Sigmoid colon (tissue), 7 donors: ENCODE data around the gene TNRC18. TPM values are rescaled to one million over a fixed set of nuclear protein-coding genes. Genes with fewer than 3 reads are reported as not detected.

Experiments used
- DNase-seq: peaks from one replicate; pipeline ENCODE4 v3.0.0-alpha.2; 2019
- H3K27ac ChIP-seq, 4 donors: fragments of 200-600 bp; sonication (generic); one replicate each; pipeline ENCODE4 v1.5.1; 2016 to 2019; ENCODE audit warnings: mild to moderate bottlenecking in 1 of 4
- H3K27me3 ChIP-seq, 3 donors: fragments of 200-600 bp; sonication (generic); one replicate each; pipeline ENCODE4 v1.5.1; 2019; ENCODE audit warnings: mild to moderate bottlenecking in 1 of 3
- H3K36me3 ChIP-seq, 4 donors: fragments of 200-600 bp; sonication (generic); one replicate each; pipeline ENCODE4 v1.5.1; 2016 to 2019
- H3K4me1 ChIP-seq, 4 donors: fragments of 200-600 bp; sonication (generic); one replicate each; pipeline ENCODE4 v1.5.1; 2017 to 2019
- H3K4me3 ChIP-seq, 4 donors: fragments of 200-600 bp; sonication (generic); one replicate each; pipeline ENCODE4 v1.5.1; 2017 to 2019; ENCODE audit warnings: mild to moderate bottlenecking in 2 of 4, moderate library complexity in 1 of 4
- H3K9me3 ChIP-seq, 4 donors: fragments of 200-600 bp in 3 of 4; sonication (generic) in 3 of 4; one replicate each; pipeline versions ENCODE4 v1.5.1 to v1.6.1; 2013 to 2019
- CTCF ChIP-seq, 4 experiments: fragments of 450-650 bp in 3 of 4; fragments of 200-600 bp in 1 of 4; IDR thresholded peaks; one replicate each; pipeline ENCODE4 v1.5.1; 2016 to 2019; ENCODE audit warnings: antibody characterized with exemption in 4 of 4, mild to moderate bottlenecking in 3 of 4, moderate library complexity in 2 of 4
- EP300 ChIP-seq, 4 donors: sonication (generic); formaldehyde crosslinking; IDR thresholded peaks; one replicate each; pipeline ENCODE4 v1.6.1; 2017; ENCODE audit warnings: antibody characterized with exemption in 4 of 4
- POLR2A ChIP-seq, 2 donors: fragments of 450-650 bp; IDR thresholded peaks; one replicate each; pipeline ENCODE4 v1.6.1; 2016; ENCODE audit warnings: antibody characterized with exemption in 2 of 2, mild to moderate bottlenecking in 2 of 2, moderate library complexity in 2 of 2
- POLR2AphosphoS5 ChIP-seq, 4 donors: sonication (generic); formaldehyde crosslinking; IDR thresholded peaks; one replicate each; pipeline ENCODE4 v1.6.1; 2017; ENCODE audit warnings: antibody characterized with exemption in 4 of 4
- WGBS, 2 donors: extraction: QIAGEN DNeasy Blood & Tissue Kit; methylation state at CpG; one replicate each; pipeline ENCODE4 v1.1.7; 2013; 5-methylcytosine and 5-hydroxymethylcytosine counted together
- intact Hi-C: fragments of 100-400 bp; cut with DNase I; formaldehyde crosslinking; loops from one replicate; pipeline ENCODE4 v1.15.1; 2023
- polyA plus RNA-seq, 3 donors: library from polyadenylated mRNA; stranded (reverse); fragments of 200-250 nt; gene quantifications; one replicate each; pipeline ENCODE4 v1.2.3, GENCODE V29; 2013
- total RNA-seq, 4 donors: library from RNA; depleted of rRNA; stranded (reverse); fragments of >200 nt; gene quantifications; one replicate each; pipeline ENCODE4 v1.1.0, GENCODE V29; 2016
- donor health status: healthy with polysubstance abuse.
- donor health status: Bipolar disorder and iron deficiency.
- donor health status: healthy.

Gene TNRC18
- total and polyA plus RNA-seq, 7 donors: 12.6 to 187 (median 44.9) TPM

DNA sequence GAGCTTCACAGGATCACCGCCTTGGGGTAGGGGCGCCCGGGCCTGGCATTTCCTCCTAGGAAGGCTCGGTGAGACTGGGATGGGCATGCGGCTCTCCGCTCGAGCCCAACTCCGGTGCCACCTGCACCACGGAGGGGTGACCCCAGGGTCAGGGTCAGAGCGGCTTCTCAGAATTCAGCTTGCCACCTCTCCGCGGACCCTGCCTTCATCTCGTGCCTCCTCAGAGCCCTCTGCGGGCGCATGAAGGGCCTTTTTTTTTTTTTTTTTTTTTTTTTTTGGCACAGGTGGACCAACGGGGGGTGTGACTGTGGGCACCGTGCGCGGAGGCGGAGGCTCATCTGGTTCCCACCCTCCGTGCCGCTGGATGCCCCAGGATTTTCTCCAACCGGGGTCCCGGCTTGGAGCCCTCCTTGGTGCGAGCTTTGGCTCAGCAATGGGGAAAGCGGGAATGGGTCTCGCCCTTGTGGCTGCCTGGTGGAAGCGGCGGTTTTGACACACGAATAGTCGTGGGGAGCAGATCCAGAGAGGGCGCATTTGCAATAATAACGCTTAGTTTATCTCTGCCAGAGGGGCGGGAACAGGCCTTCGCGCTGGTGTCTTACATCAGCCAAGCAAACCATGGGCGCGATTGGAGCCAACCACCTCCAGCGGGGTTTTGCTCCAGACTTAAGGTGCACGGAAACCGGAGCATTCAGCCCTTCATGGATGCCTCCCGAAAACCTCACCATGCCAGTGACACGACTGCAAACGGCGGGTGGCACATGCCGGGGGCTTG lies 5.0 kb upstream of the TNRC18 start:
- TF ChIP-seq POLR2A (IDR thresholded peaks at IDR 0.05) (no peak), POLR2AphosphoS5 (IDR thresholded peaks at IDR 0.05) (peak; percentile 38 to 70 (median 60)), EP300 (IDR thresholded peaks at IDR 0.05) (no peak), CTCF (IDR thresholded peaks at IDR 0.05) (peak in 1 of 4 experiments; percentile 21)

DNA sequence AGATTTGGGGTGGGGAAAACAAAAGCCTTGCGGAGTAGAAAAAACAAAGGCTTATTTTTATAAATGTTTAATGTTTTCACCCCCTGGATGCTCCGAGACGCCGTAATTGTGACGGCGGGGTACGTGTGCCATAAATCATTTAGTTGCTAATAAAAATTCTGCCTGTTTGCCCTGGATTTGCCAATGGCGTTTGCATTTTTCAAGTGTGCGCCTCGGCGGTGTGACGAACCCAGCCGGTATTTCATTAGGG lies 2.5 kb upstream of the TNRC18 start:
- TF ChIP-seq POLR2AphosphoS5 (IDR thresholded peaks at IDR 0.05): peak in 1 of 4 donors; percentile 35
- TF ChIP-seq POLR2A (IDR thresholded peaks at IDR 0.05): no peak
- no peak for TF ChIP-seq EP300 (IDR thresholded peaks at IDR 0.05)
- 0 to 1% methylated on average over 13 of the region's 13 CpGs for WGBS, 2 donors
- Histone ChIP-seq H3K9me3 (no peaks in the 10 kb centered on the region), H3K4me1 (peaks cover 2 to 30% (median 28%) of the 10 kb centered on the region in 4 donors), H3K27ac (peak overlapping the region; percentile 97 to 100 (median 99)), H3K36me3 (no peaks in the 10 kb centered on the region), H3K27me3 (no peaks in the 10 kb centered on the region), H3K4me3 (peak overlapping the region; percentile 74 to 96 (median 91))
- intact Hi-C loops: no loop called here
- DNase-seq: no peak

More for the DNA sequence above, 5.0 kb upstream of the TNRC18 start:
- DNase-seq: peak; percentile 95
- 2 to 5% methylated on average over 46 of the region's 46 CpGs for WGBS, 2 donors
- intact Hi-C loops: no loop called here
- peaks cover 2 to 30% (median 28%) of the 10 kb centered on the region in 4 donors for H3K4me1 ChIP-seq
- peak overlapping the region; percentile 74 to 96 (median 91) for H3K4me3 ChIP-seq
- H3K9me3 ChIP-seq: peaks cover 0 to 3% (median 0%) of the 10 kb centered on the region in 4 donors
- no peaks in the 10 kb centered on the region for H3K27me3 ChIP-seq
- peak overlapping the region; percentile 97 to 100 (median 99) for H3K27ac ChIP-seq
- H3K36me3 ChIP-seq: no peaks in the 10 kb centered on the region

GRCh38 chr7:5425507-5426225 lies 2.0 kb upstream of the TNRC18 start:
- no peaks in the 10 kb centered on the region for H3K27me3 ChIP-seq
- H3K4me3 ChIP-seq: peak overlapping the region; percentile 74 to 96 (median 91)
- TF ChIP-seq CTCF (IDR thresholded peaks at IDR 0.05): no peak
- TF ChIP-seq POLR2AphosphoS5 (IDR thresholded peaks at IDR 0.05): peak; percentile 70 to 90 (median 80)
- TF ChIP-seq POLR2A (IDR thresholded peaks at IDR 0.05): peak; percentile 72 to 81
- H3K27ac ChIP-seq: peak overlapping the region; percentile 97 to 100 (median 99)
- WGBS, 2 donors: 1% methylated on average over 38 of the region's 38 CpGs
- no peaks in the 10 kb centered on the region for H3K36me3 ChIP-seq
- H3K4me1 ChIP-seq: peaks cover 2 to 30% (median 27%) of the 10 kb centered on the region in 4 donors
- no peaks in the 10 kb centered on the region for H3K9me3 ChIP-seq
- peak; percentile 89 for DNase-seq
- intact Hi-C loops: no loop called here

DNA sequence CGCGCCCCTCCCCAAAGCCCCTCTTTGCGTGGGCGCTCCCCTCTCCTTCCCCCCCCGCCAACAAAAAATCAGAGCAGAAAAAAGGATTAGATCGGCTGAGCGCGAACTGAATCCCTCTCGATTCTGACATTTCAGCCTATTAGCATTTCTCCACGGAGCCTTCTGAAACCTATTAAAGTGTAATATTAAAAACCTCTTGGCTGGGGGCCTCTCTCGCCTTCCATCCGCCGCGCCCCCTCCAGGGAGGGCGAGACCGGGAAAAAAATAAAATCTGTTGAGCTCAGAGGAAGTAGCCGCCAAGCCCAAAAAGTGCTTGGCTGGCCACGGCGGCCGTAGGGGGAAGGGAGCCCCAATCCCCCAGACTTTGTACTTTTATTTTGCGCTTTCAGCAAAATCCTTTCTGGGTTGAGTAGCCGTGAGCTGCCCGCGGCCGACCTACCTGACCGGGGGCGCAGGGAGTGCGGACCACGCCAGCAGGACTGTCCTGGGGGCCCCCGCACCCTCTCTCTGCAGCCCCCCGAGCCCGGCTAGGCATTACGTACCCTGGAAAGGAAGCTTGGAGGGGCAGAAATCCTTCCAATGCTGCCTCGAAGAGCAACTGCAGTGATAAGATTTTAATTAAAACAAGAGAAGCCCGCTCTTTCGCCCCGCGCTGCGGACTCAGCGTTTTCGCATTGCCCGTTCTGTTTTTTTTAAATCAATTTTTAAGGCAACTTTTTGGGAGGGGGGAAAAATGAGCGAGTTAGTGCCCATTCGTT lies 1.3 kb upstream of the TNRC18 start:
- DNase-seq: peak; percentile 84
- Histone ChIP-seq H3K27ac (peak overlapping the region; percentile 97 to 100 (median 99)), H3K36me3 (no peaks in the 10 kb centered on the region), H3K4me1 (peaks cover 2 to 23% (median 20%) of the 10 kb centered on the region in 4 donors), H3K9me3 (no peaks in the 10 kb centered on the region), H3K27me3 (no peaks in the 10 kb centered on the region), H3K4me3 (peak overlapping the region; percentile 74 to 96 (median 91))
- intact Hi-C loops: loop anchor here (5.0 kb wide), 1 partner anchor 267 kb away; no protein-coding TSS in a partner anchor
- 1% methylated on average over 44 of the region's 44 CpGs for WGBS, 2 donors
- TF ChIP-seq POLR2A (IDR thresholded peaks at IDR 0.05) (no peak), EP300 (IDR thresholded peaks at IDR 0.05) (peak in 1 of 4 donors; percentile 7), POLR2AphosphoS5 (IDR thresholded peaks at IDR 0.05) (peak in 3 of 4 donors; percentile 34 to 46 (median 45))

DNA sequence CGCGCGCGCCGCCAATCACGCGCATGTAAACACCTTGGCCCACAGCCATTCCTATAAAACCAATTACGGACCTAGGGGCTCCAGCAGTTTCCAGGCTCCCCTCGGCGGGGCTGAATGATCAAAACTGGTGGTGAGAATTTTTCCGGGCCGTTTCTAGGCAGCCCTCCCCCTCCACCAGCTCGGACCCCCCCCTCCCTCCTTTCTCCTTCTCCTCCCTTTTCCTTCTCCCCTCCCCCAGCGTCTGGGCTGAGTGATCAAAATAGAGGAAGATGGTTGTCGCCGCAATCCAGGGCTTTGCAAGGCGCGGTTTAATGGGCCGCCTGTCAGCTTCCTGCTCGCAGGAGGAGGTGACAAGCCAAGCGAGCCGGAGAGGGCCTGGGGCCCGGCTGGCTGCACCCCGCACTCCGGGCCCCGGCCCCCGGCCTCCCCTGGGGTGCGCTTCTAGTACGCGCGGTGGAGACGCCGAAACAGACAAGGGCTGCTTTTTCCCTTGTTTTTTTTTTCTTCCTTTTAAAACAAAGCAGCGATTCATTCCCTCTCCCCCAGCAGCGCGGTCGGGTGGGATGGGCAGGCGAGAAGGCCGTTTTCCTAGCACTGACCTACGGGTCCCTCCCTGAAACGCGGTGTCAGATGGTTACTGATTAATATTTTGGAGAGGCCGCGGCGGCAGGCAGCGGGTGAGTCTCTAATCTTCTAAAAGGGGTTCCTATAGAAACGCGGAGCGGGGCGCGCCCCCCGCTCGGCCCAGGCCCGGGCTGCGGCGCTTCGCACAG lies 528 bp upstream of the TNRC18 start:
- no peaks in the 10 kb centered on the region for H3K36me3 ChIP-seq
- peaks cover 2 to 23% (median 14%) of the 10 kb centered on the region in 4 donors for H3K4me1 ChIP-seq
- intact Hi-C loops: loop anchor here (5.0 kb wide), 1 partner anchor 268 kb away; no protein-coding TSS in a partner anchor
- 0% methylated on average over 57 of the region's 57 CpGs for WGBS, 2 donors
- peak; percentile 98 for DNase-seq
- peak overlapping the region; percentile 97 to 100 (median 99) for H3K27ac ChIP-seq
- no peaks in the 10 kb centered on the region for H3K27me3 ChIP-seq
- peak overlapping the region; percentile 74 to 96 (median 91) for H3K4me3 ChIP-seq
- TF ChIP-seq POLR2AphosphoS5 (IDR thresholded peaks at IDR 0.05) (peak; percentile 85 to 90 (median 87)), CTCF (IDR thresholded peaks at IDR 0.05) (no peak), POLR2A (IDR thresholded peaks at IDR 0.05) (peak; percentile 65 to 79), EP300 (IDR thresholded peaks at IDR 0.05) (peak in 1 of 4 donors; percentile 26)
- H3K9me3 ChIP-seq: no peaks in the 10 kb centered on the region
